NCI-H2196 treated with DMSO at 0.1 percent for 48 hours (cell line): Measurements from ENCODE around the gene ATOH1.

Source experiments
- DNase-seq: peaks from one replicate; lab custom pipeline; 2025; ENCODE audit not compliant: unreplicated experiment; lab: John Stamatoyannopoulos, UW

The ATOH1 gene

DNA sequence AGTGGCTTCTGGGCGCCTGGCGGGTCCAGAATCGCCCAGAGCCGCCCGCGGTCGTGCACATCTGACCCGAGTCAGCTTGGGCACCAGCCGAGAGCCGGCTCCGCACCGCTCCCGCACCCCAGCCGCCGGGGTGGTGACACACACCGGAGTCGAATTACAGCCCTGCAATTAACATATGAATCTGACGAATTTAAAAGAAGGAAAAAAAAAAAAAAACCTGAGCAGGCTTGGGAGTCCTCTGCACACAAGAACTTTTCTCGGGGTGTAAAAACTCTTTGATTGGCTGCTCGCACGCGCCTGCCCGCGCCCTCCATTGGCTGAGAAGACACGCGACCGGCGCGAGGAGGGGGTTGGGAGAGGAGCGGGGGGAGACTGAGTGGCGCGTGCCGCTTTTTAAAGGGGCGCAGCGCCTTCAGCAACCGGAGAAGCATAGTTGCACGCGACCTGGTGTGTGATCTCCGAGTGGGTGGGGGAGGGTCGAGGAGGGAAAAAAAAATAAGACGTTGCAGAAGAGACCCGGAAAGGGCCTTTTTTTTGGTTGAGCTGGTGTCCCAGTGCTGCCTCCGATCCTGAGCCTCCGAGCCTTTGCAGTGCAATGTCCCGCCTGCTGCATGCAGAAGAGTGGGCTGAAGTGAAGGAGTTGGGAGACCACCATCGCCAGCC, at the start of gene ATOH1:
ATOH1 (plus strand) TSS at position 422 of the 663 bp plus-strand sequence; CDS start at position 596, 174 bp downstream.
- no peak for DNase-seq

- DNase-seq: no peak
Measured at GRCh38 chr4:93779228-93779627, 49.3 kb upstream of the ATOH1 start.

DNA sequence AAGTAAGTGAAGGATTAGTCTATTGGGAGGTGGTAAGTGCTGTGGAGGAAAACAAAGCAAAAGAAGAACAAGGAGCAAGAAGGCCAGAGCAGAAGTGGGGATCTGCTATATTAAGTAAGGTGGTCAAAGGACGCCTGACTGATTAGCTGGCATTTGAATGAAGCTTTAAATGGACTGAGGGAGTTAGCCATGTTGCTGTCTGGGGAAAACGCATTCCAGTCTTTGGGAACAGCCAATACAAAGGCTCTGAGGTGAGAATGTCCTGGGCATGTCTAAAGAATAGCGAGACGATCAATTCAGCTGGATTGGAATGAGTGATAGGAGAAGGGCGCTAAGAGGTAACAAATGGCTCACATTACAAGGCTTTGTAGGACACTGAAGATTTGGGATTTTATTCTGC, 48.5 kb upstream of the ATOH1 start:
- no peak for DNase-seq

DNA sequence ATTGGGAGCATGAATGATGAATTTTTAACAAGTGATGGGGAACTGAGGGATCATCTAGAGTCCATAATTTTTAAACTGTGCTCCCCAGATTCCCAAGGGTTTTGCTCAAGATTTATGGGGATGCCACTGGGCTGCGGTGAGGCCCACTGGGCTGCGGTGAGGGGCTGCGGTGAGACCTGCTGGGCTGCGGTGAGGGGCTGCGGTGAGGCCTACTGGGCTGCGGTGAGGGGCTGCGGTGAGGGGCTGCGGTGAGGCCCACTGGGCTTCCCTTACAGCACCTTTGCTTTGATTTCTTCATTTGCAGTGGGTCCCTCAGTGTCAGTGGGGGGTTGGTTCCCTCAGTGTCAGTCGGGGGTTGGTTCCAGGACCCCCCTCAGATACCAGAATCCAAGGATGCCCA, 47.4 kb upstream of the ATOH1 start:
- no peak for DNase-seq

GRCh38 chr4:93786149-93786548, 42.4 kb upstream of the ATOH1 start:
- no peak for DNase-seq

DNA sequence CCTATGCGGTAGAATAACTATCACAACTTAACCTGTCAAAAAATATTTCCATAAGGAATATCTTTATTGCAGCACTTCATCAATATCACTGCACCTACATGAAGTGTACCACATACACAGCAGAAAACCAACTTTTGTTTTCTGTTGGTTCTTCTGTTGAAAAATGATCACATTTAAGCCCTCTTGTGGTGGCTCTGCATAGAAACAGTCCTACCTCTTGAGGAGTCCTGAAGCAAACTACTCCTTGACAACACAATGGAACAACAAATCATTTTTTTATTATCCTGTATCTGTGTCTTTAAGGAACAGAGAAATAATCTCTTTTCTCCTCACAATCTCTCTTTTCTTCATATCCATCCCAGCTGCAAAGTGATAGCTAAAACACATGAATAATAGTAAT, 39.8 kb upstream of the ATOH1 start:
- no peak for DNase-seq

DNA sequence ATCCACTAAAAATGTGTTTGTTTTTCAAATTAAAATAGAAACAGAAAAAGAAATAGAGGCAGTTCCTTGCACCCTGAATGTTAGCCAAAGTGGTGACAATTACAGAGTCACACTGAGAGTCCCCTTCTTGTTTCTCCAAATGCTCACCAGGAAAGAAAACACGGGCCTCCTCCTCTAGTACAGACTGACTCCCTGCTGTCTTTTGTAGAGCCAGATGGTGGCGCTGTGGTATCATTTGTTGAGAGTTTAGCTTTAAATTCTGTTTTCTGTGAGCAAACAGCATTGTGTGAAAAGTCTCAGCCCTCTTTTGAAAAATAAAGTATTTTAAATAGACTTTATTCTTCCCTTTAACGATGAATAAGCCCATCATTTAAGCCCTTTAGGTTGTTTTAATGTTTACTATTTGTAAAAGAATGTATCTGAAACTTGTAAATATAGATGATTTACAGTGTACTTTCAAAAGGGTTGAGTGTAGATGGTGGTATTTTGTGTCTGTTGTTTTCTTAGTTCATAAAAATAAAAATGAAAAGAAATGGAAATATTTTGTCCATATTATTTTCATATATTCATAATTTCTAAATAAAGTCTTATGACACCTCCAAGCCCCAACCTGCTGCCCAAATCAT, 36.9 kb upstream of the ATOH1 start:
- no peak for DNase-seq

- DNase-seq: no peak
Measured at GRCh38 chr4:93802045-93802444, 26.5 kb upstream of the ATOH1 start.

DNA sequence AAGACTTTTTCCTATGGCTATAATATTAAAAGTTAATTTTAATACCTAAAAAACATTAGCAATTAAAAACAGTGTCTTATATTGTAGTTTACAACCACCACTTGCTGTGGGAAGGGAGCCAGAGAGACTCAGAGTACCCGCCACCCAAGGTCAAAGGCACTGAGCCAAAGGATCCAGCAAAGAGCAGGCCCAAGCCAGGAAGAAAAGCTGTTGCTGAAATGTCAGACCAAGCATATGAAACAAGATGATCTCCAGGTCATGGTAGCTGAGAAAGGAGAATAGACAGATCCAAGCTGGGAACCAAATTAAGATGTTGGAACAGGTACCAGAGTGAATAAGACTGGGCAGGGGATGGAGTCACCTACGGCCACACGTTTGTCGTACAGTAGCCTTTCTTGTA, 18.8 kb upstream of the ATOH1 start:
- no peak for DNase-seq

DNA sequence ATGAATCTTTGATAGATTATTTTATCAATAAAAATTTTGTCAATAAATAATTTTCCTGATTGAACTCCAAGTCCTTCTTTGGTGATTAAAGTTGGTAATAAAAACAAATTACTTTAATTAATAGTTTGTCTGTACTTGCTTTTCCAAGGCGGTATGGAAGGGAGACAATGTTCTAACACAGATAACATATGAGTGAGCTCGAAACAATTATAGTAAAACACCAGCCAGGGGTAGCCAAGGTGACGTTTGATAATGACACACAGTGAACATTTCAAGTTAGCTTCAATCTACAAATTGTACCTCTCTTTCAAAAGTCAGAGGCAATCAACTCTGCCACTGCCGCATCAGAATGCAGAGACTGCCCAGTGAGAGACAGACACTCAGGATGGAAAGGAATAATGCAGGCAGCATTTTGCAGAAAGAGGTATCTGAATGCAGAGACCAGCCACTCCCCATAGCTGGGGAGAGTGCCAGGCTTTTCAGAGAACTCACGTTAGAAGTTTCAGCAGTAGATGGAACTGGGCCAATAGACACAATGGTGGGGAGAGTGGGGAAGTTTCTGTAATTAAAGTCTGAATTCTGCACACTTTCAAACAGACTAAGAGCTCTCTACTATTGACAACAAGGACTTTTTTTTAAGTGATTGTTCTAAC, 18.1 kb upstream of the ATOH1 start:
- no peak for DNase-seq

DNA sequence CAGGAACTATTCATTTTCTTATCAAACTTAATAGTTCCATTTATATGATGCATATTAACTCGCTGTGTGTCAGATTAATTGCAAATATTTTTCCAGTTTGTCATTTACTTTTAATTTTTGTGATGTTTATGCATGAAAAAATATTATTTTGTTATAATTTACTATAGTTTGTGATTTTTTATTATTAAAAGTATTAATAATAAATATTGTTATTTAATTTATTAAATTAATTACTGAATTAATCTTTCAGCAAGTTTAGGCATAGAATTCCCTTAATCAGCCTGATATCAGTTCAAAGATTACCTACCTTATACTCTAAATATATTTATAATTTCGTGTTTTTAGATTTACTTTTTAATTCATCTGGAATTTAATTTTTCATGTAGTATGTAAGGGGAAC, 15.5 kb upstream of the ATOH1 start:
- DNase-seq: no peak

- DNase-seq: no peak
Measured at GRCh38 chr4:93814141-93814540, 14.4 kb upstream of the ATOH1 start.

DNA sequence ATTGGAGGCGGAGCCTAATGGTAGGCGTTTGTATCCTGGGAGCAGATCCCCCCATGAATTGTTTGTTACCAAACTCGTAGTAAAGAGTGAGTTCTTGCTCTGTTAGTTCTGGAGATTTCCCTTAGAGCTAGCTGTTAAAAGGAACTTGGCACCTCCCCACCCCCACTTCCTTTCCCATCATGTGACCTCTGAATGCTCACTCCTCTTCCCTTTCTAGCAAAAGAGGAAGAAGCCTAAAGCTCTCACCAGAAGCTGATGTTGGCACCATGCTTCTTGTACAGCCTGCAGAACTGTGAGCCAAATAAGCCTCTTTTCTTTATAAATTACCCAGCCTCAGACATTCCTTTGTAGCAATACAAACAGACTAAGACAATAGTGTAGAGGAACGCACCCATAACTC, 13.8 kb upstream of the ATOH1 start:
- no peak for DNase-seq

DNA sequence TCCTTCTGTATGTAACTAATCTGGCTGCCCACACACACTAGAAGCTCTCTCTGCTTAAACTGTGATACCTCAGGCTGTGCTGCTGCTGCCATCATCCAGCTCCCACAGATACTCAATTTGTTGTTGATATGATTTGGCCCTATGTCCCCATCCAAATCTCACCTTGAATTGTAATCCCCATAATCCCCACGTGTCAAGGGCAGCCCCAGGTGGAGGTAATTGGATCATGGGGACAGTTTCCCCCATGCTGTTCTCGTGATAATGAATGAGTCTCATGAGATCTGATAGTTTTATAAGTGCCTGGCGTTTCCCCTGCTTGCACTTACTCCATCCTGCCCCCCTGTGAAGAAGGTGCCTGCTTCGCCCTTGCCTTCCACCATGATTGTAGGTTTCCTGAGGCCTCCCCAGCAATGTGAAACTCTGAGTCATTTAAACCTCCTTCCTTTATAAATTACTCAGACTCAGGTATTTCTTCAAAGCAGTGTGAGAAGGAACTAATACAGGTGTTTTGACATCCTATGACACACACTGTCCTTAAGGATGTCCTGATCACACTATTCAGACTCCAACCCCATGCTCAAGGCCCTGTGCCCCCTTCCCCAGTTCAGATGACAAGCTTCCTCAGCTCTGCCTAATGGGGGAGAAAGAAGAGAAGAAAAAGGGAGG, 2.9 kb upstream of the ATOH1 start:
- no peak for DNase-seq

DNA sequence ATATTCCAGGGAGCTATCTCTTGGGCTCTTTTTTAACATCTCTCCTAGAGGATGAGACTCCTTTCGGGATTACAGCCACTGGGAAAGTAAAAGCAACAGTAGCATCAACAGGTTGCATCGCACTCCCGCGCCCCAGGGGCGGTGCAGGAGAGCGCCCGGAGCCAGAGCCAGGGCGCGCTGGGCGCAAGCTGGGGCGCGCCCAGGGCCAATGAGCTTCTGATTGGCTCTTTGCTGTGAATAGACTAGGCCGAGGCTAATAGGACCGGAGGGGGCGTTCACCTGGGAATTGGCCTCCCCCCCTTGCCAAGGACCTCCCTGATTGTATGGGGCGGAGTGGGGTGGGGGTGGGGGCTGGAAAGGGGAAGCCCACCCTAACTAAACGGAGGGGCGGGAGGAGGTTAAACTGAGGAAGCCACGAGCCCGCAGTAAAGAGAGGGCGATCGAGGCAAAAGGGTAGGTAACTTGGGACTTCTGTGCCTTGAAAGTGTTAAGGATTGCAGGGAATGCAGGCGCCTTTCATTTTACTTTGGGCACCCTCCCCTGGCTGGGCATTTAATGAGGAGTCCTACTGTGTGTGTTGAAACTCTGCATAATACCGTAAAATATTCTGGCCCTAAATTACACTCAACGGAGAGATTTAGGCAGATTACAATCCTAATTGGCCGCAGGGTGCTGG, 1.1 kb upstream of the ATOH1 start:
- DNase-seq: no peak

GRCh38 chr4:93828995-93829819, 654 bp downstream of the ATOH1 start:
- DNase-seq: no peak

GRCh38 chr4:93829820-93830687, 1.5 kb downstream of the ATOH1 start:
- no peak for DNase-seq

- DNase-seq: no peak
Measured at GRCh38 chr4:93831716-93832496, 3.4 kb downstream of the ATOH1 start.
